Measurements from ENCODE around the gene RASEF. TPM values are rescaled to one million over a fixed set of nuclear protein-coding genes. Genes with fewer than 3 reads are reported as not detected.

Gene RASEF
- total RNA-seq, 1 donor from 2014 or later, result 0.05 TPM

DNA sequence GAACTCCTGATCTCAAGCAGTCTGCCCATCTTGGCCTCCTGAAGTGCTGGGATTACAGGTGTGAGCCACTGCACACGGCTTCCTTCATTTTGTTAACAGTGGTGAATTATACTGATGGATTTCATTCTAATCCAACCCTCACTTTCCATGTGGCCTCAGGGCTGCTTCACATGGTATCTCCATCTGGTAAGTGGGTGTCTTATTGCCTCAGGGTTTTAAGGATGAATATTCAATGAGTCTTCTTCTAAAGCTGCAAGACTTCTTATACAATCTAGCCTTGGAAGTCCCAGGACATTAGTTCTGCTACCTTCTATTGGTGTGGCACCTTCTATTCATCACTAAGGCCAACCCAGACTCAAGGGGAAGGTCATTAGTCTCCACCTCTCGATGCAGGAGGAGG is 8.7 kb upstream of the RASEF start:
- no peaks in the 10 kb centered on the region for H3K9me3 ChIP-seq (replicated peaks)
- intact Hi-C loops (cut with micrococcal nuclease), result no loop called here
- no peaks in the 10 kb centered on the region for H3K27me3 ChIP-seq (ENCODE audit: low read depth)
- no peaks in the 10 kb centered on the region for H3K4me1 ChIP-seq
- DNase-seq, result no peak
- no peak for TF ChIP-seq CTCF (IDR thresholded peaks at IDR 0.05; ENCODE audit: borderline replicate concordance)
- no peak overlapping the region for H3K4me3 ChIP-seq
- no peaks in the 10 kb centered on the region for H3K36me3 ChIP-seq
- H3K27ac ChIP-seq (replicated peaks), result no peak overlapping the region

- H3K4me3 ChIP-seq, result no peak overlapping the region
- no peaks in the 10 kb centered on the region for H3K36me3 ChIP-seq
- peaks cover 6% of the 10 kb centered on the region for H3K27me3 ChIP-seq (ENCODE audit: low read depth)
- intact Hi-C loops (cut with micrococcal nuclease), result no loop called here
- no peak for DNase-seq
- no peak for TF ChIP-seq CTCF (IDR thresholded peaks at IDR 0.05; ENCODE audit: borderline replicate concordance)
- peaks cover 2% of the 10 kb centered on the region for H3K9me3 ChIP-seq (replicated peaks)
- no peaks in the 10 kb centered on the region for H3K4me1 ChIP-seq
- no peak overlapping the region for H3K27ac ChIP-seq (replicated peaks)
Measured at GRCh38 chr9:83070261-83070660, 7.3 kb upstream of the RASEF start.

GRCh38 chr9:83069651-83070050 is 6.7 kb upstream of the RASEF start:
- Histone ChIP-seq H3K9me3 (replicated peaks) (peaks cover 7% of the 10 kb centered on the region), H3K4me1 (no peaks in the 10 kb centered on the region), H3K4me3 (no peak overlapping the region), H3K27ac (replicated peaks) (no peak overlapping the region), H3K36me3 (no peaks in the 10 kb centered on the region), H3K27me3 (ENCODE audit: low read depth) (peaks cover 13% of the 10 kb centered on the region)
- TF ChIP-seq CTCF (IDR thresholded peaks at IDR 0.05; ENCODE audit: borderline replicate concordance), result no peak
- DNase-seq, result no peak
- intact Hi-C loops (cut with micrococcal nuclease), result no loop called here

GRCh38 chr9:83068414-83068813 is 5.5 kb upstream of the RASEF start:
- no peak overlapping the region for H3K27ac ChIP-seq (replicated peaks)
- H3K4me1 ChIP-seq, result no peaks in the 10 kb centered on the region
- H3K36me3 ChIP-seq, result no peaks in the 10 kb centered on the region
- no peak overlapping the region for H3K4me3 ChIP-seq
- intact Hi-C loops (cut with micrococcal nuclease), result no loop called here
- no peak for DNase-seq
- no peak for TF ChIP-seq CTCF (IDR thresholded peaks at IDR 0.05; ENCODE audit: borderline replicate concordance)
- H3K27me3 ChIP-seq (ENCODE audit: low read depth), result peaks cover 25% of the 10 kb centered on the region
- H3K9me3 ChIP-seq (replicated peaks), result peaks cover 7% of the 10 kb centered on the region

- Histone ChIP-seq H3K4me1 (peaks cover 7% of the 10 kb centered on the region), H3K4me3 (no peak overlapping the region), H3K36me3 (no peaks in the 10 kb centered on the region), H3K27me3 (ENCODE audit: low read depth) (peaks cover 33% of the 10 kb centered on the region), H3K9me3 (replicated peaks) (peaks cover 7% of the 10 kb centered on the region), H3K27ac (replicated peaks) (no peak overlapping the region)
- intact Hi-C loops (cut with micrococcal nuclease), result no loop called here
- TF ChIP-seq CTCF (IDR thresholded peaks at IDR 0.05; ENCODE audit: borderline replicate concordance), result no peak
- no peak for DNase-seq
Measured at GRCh38 chr9:83067579-83067978, 4.6 kb upstream of the RASEF start.

DNA sequence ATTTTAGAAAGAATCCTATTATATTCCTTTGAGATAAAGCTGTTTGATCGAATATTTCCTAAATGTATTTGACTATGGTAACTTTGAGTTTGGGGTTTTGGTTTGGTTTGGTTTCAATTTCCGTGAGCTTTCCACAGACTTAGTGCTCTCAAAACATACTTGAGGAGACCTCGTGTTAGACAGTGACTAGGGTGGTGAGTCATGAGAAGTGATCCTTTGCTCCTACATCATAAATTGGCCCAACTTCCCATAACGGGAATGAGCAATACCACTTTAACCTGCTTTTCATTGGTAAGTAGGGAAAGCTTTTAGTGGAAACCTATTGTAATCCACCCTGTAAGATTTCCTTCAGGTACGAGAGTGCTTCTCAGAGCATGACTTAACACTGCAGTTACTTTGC is 3.8 kb upstream of the RASEF start:
- Histone ChIP-seq H3K36me3 (no peaks in the 10 kb centered on the region), H3K4me3 (no peak overlapping the region), H3K27me3 (ENCODE audit: low read depth) (peaks cover 41% of the 10 kb centered on the region), H3K27ac (replicated peaks) (no peak overlapping the region), H3K4me1 (peaks cover 15% of the 10 kb centered on the region), H3K9me3 (replicated peaks) (peaks cover 7% of the 10 kb centered on the region)
- intact Hi-C loops (cut with micrococcal nuclease), result no loop called here
- no peak for DNase-seq
- TF ChIP-seq CTCF (IDR thresholded peaks at IDR 0.05; ENCODE audit: borderline replicate concordance), result no peak

Measured in left ventricle myocardium inferior (tissue), 1 donor.